HL-60 (cell line): ENCODE results near the gene NRAS.

Source experiments
- GABPA ChIP-seq: IDR thresholded peaks from 2 replicates; pipeline ENCODE4 v1.6.1; 2012; ENCODE audit warnings: low read depth
- POLR2AphosphoS5 ChIP-seq: IDR thresholded peaks from 2 replicates; pipeline ENCODE4 v1.6.1; 2012; ENCODE audit warnings: low read depth
- TF ChIP-seq, protein P1 (sequence below): IDR thresholded peaks from one replicate; pipeline ENCODE4 v1.5.1; 2011; ENCODE audit warnings: low read length, control low read depth, inconsistent platforms; ENCODE audit not compliant: insufficient read depth
- TF ChIP-seq, protein P2 (sequence below): IDR thresholded peaks from 2 replicates; pipeline ENCODE4 v1.6.1; 2012; ENCODE audit warnings: low read depth; ENCODE audit not compliant: insufficient replicate concordance

DNA sequence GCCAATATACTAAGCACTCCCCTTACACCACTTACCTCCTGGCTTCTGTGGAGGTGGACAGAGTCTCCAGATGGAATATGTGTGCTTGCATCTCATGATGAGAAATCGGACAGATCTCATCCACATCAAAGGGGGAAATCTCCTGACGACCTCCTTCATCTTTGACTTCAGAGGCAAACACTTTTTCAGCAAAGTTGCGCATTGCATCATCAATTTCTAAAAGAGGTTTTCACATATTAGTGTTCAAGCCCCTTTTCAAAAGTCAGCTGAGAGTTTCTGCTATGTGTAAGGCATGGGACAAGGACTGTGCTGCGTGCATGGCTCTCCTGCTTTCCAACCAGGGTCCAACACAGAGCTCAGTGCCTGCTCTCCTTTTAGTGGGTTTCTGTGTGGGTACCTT, 28.0 kb downstream of the NRAS start:
- TF ChIP-seq, protein P1, sequence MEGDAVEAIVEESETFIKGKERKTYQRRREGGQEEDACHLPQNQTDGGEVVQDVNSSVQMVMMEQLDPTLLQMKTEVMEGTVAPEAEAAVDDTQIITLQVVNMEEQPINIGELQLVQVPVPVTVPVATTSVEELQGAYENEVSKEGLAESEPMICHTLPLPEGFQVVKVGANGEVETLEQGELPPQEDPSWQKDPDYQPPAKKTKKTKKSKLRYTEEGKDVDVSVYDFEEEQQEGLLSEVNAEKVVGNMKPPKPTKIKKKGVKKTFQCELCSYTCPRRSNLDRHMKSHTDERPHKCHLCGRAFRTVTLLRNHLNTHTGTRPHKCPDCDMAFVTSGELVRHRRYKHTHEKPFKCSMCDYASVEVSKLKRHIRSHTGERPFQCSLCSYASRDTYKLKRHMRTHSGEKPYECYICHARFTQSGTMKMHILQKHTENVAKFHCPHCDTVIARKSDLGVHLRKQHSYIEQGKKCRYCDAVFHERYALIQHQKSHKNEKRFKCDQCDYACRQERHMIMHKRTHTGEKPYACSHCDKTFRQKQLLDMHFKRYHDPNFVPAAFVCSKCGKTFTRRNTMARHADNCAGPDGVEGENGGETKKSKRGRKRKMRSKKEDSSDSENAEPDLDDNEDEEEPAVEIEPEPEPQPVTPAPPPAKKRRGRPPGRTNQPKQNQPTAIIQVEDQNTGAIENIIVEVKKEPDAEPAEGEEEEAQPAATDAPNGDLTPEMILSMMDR, result no peak
- TF ChIP-seq, protein P2, sequence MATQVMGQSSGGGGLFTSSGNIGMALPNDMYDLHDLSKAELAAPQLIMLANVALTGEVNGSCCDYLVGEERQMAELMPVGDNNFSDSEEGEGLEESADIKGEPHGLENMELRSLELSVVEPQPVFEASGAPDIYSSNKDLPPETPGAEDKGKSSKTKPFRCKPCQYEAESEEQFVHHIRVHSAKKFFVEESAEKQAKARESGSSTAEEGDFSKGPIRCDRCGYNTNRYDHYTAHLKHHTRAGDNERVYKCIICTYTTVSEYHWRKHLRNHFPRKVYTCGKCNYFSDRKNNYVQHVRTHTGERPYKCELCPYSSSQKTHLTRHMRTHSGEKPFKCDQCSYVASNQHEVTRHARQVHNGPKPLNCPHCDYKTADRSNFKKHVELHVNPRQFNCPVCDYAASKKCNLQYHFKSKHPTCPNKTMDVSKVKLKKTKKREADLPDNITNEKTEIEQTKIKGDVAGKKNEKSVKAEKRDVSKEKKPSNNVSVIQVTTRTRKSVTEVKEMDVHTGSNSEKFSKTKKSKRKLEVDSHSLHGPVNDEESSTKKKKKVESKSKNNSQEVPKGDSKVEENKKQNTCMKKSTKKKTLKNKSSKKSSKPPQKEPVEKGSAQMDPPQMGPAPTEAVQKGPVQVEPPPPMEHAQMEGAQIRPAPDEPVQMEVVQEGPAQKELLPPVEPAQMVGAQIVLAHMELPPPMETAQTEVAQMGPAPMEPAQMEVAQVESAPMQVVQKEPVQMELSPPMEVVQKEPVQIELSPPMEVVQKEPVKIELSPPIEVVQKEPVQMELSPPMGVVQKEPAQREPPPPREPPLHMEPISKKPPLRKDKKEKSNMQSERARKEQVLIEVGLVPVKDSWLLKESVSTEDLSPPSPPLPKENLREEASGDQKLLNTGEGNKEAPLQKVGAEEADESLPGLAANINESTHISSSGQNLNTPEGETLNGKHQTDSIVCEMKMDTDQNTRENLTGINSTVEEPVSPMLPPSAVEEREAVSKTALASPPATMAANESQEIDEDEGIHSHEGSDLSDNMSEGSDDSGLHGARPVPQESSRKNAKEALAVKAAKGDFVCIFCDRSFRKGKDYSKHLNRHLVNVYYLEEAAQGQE, result no peak
- no peak for TF ChIP-seq GABPA
- no peak for TF ChIP-seq POLR2AphosphoS5
